HepG2 (cell line): ENCODE data around the gene TMEM223. TPM values are rescaled to one million over a fixed set of nuclear protein-coding genes. Genes with fewer than 3 reads are reported as not detected.

Source experiments
- ATAC-seq: fragments of 200-7000 bp; cut with Tn5 transposase; 3 replicates; pipeline ENCODE4 v1.9.1; 2020; ENCODE audit warnings: mild to moderate bottlenecking, moderate library complexity
- BruUV-seq: library from RNA; stranded (reverse); fragments of 400-500 nt; replicated peaks from 2 replicates; lab custom pipeline; 2021; lab: Mats Ljungman, UMichigan
- CTCF ChIA-PET: fragments of 300-600 bp; formaldehyde crosslinking; extraction: SDS; loops from one replicate; lab custom pipeline; 2021; ENCODE audit warnings: low total read pairs, inconsistent platforms, low intra/inter-chr PET ratio; lab: Yijun Ruan, JAX
- POLR2A ChIA-PET: fragments of 350-600 bp; sonication (Branson Sonifier 250); formaldehyde crosslinking; loops from one replicate; lab custom pipeline; 2020; ENCODE audit warnings: antibody characterized with exemption, inconsistent platforms; lab: Yijun Ruan, JAX
- DNase-seq: peaks from one replicate; pipeline ENCODE4 v3.0.0-alpha.2; 2015; ENCODE audit warnings: low spot score
- FAIRE-seq: peaks from 3 replicates; lab custom pipeline; 2011; peaks lifted over from hg19 to GRCh38; lab: Jason Lieb, UNC
- H2AFZ ChIP-seq: one replicate; pipeline ENCODE4 v1.6.1; 2011; ENCODE audit warnings: low read length, inconsistent platforms
- H3K27ac ChIP-seq: fragments of 300-600 bp; 3 replicates; pipeline ENCODE4 v1.8.0; 2011; ENCODE audit warnings: mixed run types, mild to moderate bottlenecking, mixed read lengths, low read length, inconsistent platforms; ENCODE audit not compliant: insufficient read depth; ENCODE audit errors: extremely low read length
- H3K27me3 ChIP-seq, 2 experiments: fragments of 200-600 bp in 1 of 2; 2 replicates in 1 of 2; 3 replicates in 1 of 2; pipeline versions ENCODE4 v1.6.0 to v1.8.0; 2011; ENCODE audit warnings: low read length in 2 of 2, mild to moderate bottlenecking in 2 of 2, moderate library complexity in 2 of 2, inconsistent platforms in 1 of 2; ENCODE audit not compliant: insufficient read depth in 2 of 2, control insufficient read depth in 1 of 2
- H3K36me3 ChIP-seq, 2 experiments: fragments of 200-600 bp in 1 of 2; replicated peaks in 1 of 2; 2 replicates in 1 of 2; 3 replicates in 1 of 2; pipeline versions ENCODE4 v1.5.1 to v1.8.0; 2011; ENCODE audit warnings: low read length in 2 of 2, inconsistent platforms in 1 of 2; ENCODE audit not compliant: insufficient read depth in 2 of 2, control insufficient read depth in 1 of 2
- H3K4me1 ChIP-seq: 2 replicates; pipeline ENCODE4 v1.5.1; 2012; ENCODE audit warnings: low read length, inconsistent platforms; ENCODE audit not compliant: insufficient read depth
- H3K4me2 ChIP-seq: 2 replicates; pipeline ENCODE4 v1.6.0; 2011; ENCODE audit warnings: low read depth, low read length, inconsistent platforms
- H3K4me3 ChIP-seq, 3 experiments: fragments of 200-600 bp in 1 of 3; sonication (generic), shearing (Covaris generic) in 1 of 3; replicated peaks in 1 of 3; 2 replicates each; pipeline ENCODE4 v1.5.1; 2011 to 2016; ENCODE audit warnings: low read length in 3 of 3, inconsistent platforms in 2 of 3, low read depth in 2 of 3, mild to moderate bottlenecking in 2 of 3, control low read depth in 1 of 3, mixed read lengths in 1 of 3; ENCODE audit not compliant: insufficient read depth in 1 of 3
- H3K79me2 ChIP-seq: one replicate; pipeline ENCODE4 v1.6.1; 2011; ENCODE audit warnings: low read length, inconsistent platforms; ENCODE audit not compliant: insufficient read depth
- H3K9ac ChIP-seq: 2 replicates; pipeline ENCODE4 v1.6.0; 2011; ENCODE audit warnings: mild to moderate bottlenecking, low read depth, low read length, inconsistent platforms; ENCODE audit not compliant: insufficient read depth
- H3K9me3 ChIP-seq: 2 replicates; pipeline ENCODE4 v1.5.1; 2012; ENCODE audit warnings: mild to moderate bottlenecking, low read length
- H4K20me1 ChIP-seq: 2 replicates; pipeline ENCODE4 v1.6.0; 2011; ENCODE audit warnings: inconsistent platforms, mild to moderate bottlenecking, low read length, moderate library complexity; ENCODE audit not compliant: insufficient read depth
- ATRX ChIP-seq: sonication (generic); formaldehyde crosslinking; IDR thresholded peaks from 2 replicates; pipeline ENCODE4 v1.4.0; 2020; ENCODE audit warnings: missing genetic modification reagents, borderline replicate concordance
- HOXA9 ChIP-seq: sonication (generic); formaldehyde crosslinking; IDR thresholded peaks from 2 replicates; pipeline ENCODE4 v1.8.1; 2022; ENCODE audit warnings: missing genetic modification reagents, mild to moderate bottlenecking, moderate library complexity, borderline replicate concordance
- KAT7 ChIP-seq: IDR thresholded peaks from 2 replicates; pipeline ENCODE4 v1.6.1; 2018; ENCODE audit warnings: borderline replicate concordance, missing compliant biosample characterization
- POLR2AphosphoS5 ChIP-seq: IDR thresholded peaks from 2 replicates; pipeline ENCODE4 v1.6.1; 2012; ENCODE audit warnings: low read depth, low read length
- ZNF296 ChIP-seq: sonication (generic); formaldehyde crosslinking; conservative IDR thresholded peaks from 2 replicates; pipeline ENCODE4 v1.5.0; 2020; ENCODE audit warnings: mild to moderate bottlenecking, missing genetic modification reagents
- ZNF484 ChIP-seq: sonication (generic); formaldehyde crosslinking; IDR thresholded peaks from 2 replicates; pipeline ENCODE4 v1.5.1; 2020; ENCODE audit warnings: mild to moderate bottlenecking, low read depth, missing genetic modification reagents, borderline replicate concordance
- ZNF75D ChIP-seq: sonication (generic); formaldehyde crosslinking; IDR thresholded peaks from 2 replicates; pipeline ENCODE4 v1.8.1; 2023; ENCODE audit warnings: missing genetic modification reagents, mild to moderate bottlenecking, borderline replicate concordance
- ZNF792 ChIP-seq: IDR thresholded peaks from 2 replicates; pipeline ENCODE4 v1.6.1; 2016
- WGBS: methylation state at CpG from one replicate; pipeline ENCODE4 v1.1.6; 2017; ENCODE audit warnings: low lambda C conversion rate; 5-methylcytosine and 5-hydroxymethylcytosine counted together
- in situ Hi-C: cut with HindIII; loops from 2 replicates; pipeline ENCODE4 v1.10.0; 2017; ENCODE audit warnings: low pct_unique_long_range_greater_than_20kb; ENCODE audit not compliant: extremely low pct_ligation_motif_present
- intact Hi-C: fragments of 100-400 bp; cut with micrococcal nuclease; formaldehyde crosslinking; loops from one replicate; pipeline ENCODE4 v1.10.0; 2022; ENCODE audit not compliant: unreplicated experiment
- polyA plus RNA-seq, 8 experiments: library from polyadenylated mRNA; depleted of rRNA in 3 of 8; stranded (reverse) in 7 of 8; unstranded in 1 of 8; fragments of >200 nt; fragmentation: Illumina TruSeq in 4 of 8; extraction: Trizol in 4 of 8; gene quantifications; 2 replicates each; pipeline versions ENCODE4 v1.2.1 to v1.2.3, GENCODE V29; 2011 to 2016; ENCODE audit warnings: low read depth in 4 of 8, missing spikeins in 1 of 8, mixed read lengths in 1 of 8; ENCODE audit not compliant: insufficient read depth in 1 of 8
- total RNA-seq, 5 experiments: library from RNA; depleted of rRNA; stranded (reverse); fragments of >200 nt; fragmentation: Illumina TruSeq; extraction: Trizol; gene quantifications; 2 replicates each; pipeline ENCODE4 v1.2.3, GENCODE V29; 2016; ENCODE audit warnings: low read depth in 1 of 5
- TF ChIP-seq, protein P1 (sequence below), 2 experiments: sonication (generic) in 1 of 2; formaldehyde crosslinking in 1 of 2; IDR thresholded peaks; 2 replicates each; pipeline versions ENCODE4 v1.4.0 to v1.6.1; 2018 to 2020; ENCODE audit warnings: missing genetic modification reagents in 2 of 2, borderline replicate concordance in 1 of 2, low read depth in 1 of 2, mild to moderate bottlenecking in 1 of 2, missing biosample characterization in 1 of 2

The TMEM223 gene
- total and polyA plus RNA-seq, 2 of the 13 experiments (the other 11 are each of a cell fraction or from before 2014, with no cell fraction given): 19.5 to 24.9 TPM

DNA sequence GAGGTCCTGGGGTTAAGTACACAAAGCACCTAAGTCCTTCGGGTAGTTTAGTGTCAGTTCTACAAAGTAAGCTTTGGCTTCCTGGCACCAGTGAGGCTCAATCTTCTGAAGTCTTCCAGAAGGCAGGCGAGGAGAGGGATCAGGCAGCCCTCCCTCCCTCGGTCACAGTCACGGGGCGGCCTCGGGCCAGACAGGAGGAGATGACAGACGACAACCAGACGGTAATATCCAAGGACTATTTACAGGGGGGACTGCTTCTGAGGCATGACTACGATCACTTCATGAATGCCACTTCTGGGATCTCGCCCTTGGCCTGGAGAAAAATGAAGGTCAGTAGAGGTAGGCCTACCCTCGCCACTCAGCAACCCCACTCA lies 383 bp upstream of the TMEM223 start (continued):
- TF ChIP-seq, protein P1, sequence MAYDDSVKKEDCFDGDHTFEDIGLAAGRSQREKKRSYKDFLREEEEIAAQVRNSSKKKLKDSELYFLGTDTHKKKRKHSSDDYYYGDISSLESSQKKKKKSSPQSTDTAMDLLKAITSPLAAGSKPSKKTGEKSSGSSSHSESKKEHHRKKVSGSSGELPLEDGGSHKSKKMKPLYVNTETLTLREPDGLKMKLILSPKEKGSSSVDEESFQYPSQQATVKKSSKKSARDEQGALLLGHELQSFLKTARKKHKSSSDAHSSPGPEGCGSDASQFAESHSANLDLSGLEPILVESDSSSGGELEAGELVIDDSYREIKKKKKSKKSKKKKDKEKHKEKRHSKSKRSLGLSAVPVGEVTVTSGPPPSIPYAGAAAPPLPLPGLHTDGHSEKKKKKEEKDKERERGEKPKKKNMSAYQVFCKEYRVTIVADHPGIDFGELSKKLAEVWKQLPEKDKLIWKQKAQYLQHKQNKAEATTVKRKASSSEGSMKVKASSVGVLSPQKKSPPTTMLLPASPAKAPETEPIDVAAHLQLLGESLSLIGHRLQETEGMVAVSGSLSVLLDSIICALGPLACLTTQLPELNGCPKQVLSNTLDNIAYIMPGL (CRISPR knock-in tag; IDR thresholded peaks at IDR 0.05; ENCODE audit: borderline replicate concordance in 1 of 2, low read depth in 1 of 2): no peak
- TF ChIP-seq ZNF484 (CRISPR knock-in tag): no peak
- no peak for TF ChIP-seq ATRX

DNA sequence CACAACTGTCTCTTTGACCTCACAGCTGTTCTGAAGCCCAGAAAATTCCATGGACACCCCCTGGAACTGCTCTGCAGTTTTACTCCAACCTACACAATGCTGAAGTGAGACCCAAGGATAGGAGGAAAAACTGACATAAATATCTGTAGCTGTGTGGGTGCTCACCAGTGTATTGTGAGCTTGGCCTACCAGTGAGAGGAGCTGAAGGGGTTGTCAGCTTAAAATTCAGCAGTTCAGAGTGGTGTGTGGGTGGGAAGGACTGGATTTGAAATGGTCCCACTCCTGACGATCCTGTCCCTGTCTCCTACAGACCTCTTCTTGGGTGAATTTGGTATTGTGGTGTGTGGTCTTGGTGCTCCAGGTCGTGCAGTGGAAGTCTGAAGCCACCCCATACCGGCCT lies 2.2 kb downstream of the TMEM223 start:
- BruUV-seq: no TSS peak
- Histone ChIP-seq H3K79me2 (peaks cover 34% of the 10 kb centered on the region), H3K4me2 (no peak overlapping the region), H3K4me1 (peaks cover 53% of the 10 kb centered on the region), H3K36me3 (peaks cover 13 to 34% of the 10 kb centered on the region in 2 experiments), H3K4me3 (no peak overlapping the region), H4K20me1 (no peaks in the 10 kb centered on the region), H3K27me3 (no peaks in the 10 kb centered on the region; a peak in 1 of 5 replicates), H2AFZ (no peak overlapping the region), H3K9ac (no peak overlapping the region), H3K27ac (no peak overlapping the region), H3K9me3 (no peaks in the 10 kb centered on the region)
- 89% methylated on average over 3 of the region's 3 CpGs for WGBS
- in situ Hi-C loops (loop anchor here (5.0 kb wide), 2 partner anchors 43 to 88 kb away; partner anchors contain the start of genes STX5 and TEX54), intact Hi-C loops (no loop called here)
- no peak for FAIRE-seq
- no peak for DNase-seq
- POLR2A ChIA-PET: interaction anchor here (0.7 to 9.1 kb wide), 6 partner anchors 11 to 67 kb away, joined by 3 to 201 read pairs (median 12); partner anchors contain the start of genes HNRNPUL2, NXF1, TTC9C and WDR74
- ATAC-seq: no peak
- TF ChIP-seq ZNF75D (CRISPR knock-in tag): no peak
- TF ChIP-seq HOXA9: no peak
- TF ChIP-seq ZNF296 (CRISPR knock-in tag): no peak
- TF ChIP-seq ZNF792 (CRISPR knock-in tag): no peak
- TF ChIP-seq POLR2AphosphoS5: peak; percentile 40; the same call in 1 of the 2 replicates
- no peak for TF ChIP-seq KAT7 (CRISPR knock-in tag)
- CTCF ChIA-PET: no interaction called here
